HG03060 (cell line): ENCODE results near the gene PTPRR.
"Not testable (repeated sequence)": the region's sequence is repeated elsewhere in the genome, so short reads cannot be mapped to it uniquely, and the experiment has no call there.

Experiments
- ATAC-seq: cut with Tn5 transposase; IDR thresholded peaks from one replicate; pipeline ENCODE4 v1.9.1; 2021; ENCODE audit warnings: low read depth, moderate number of reproducible peaks; ENCODE audit not compliant: unreplicated experiment

Gene PTPRR

DNA sequence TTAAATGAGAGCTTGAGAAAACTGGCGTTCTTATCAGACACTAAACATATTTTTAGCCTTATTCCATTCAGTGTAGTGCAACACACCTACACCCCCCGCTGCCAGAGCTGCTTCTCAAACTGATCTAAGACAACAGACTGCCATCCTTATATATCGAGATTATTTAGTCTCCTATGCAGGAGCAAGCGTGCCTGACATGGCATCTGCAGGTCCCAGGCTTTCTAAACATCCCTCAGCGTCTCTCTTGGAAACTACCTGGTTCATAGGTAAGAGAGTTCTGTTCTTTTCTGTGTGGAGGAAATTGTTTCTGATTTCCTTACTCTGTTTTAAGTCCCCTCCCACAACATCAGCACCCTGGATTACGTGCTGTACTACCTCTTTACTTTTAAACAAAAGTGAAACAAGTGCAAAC, 166.2 kb downstream of the PTPRR start:
- ATAC-seq, result no peak

DNA sequence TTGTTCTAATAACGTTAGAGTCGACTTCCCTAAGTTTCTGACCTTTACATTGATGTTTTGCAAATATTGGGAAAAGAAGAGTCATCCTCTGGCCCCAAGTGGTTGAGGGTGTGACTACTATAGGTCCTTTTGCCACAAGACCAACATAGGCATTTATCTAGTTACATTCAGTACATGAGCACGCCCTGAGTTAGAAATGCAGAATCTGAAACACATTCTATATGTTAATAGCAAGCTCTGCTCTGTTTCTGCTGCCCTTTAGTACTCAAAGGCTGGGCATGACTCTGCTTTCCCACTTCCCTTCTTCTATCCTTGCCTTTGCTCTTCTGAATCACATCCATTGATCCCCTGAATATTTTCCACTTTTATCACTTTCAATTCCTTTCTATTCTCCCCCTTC, 168.2 kb downstream of the PTPRR start:
- no peak for ATAC-seq

DNA sequence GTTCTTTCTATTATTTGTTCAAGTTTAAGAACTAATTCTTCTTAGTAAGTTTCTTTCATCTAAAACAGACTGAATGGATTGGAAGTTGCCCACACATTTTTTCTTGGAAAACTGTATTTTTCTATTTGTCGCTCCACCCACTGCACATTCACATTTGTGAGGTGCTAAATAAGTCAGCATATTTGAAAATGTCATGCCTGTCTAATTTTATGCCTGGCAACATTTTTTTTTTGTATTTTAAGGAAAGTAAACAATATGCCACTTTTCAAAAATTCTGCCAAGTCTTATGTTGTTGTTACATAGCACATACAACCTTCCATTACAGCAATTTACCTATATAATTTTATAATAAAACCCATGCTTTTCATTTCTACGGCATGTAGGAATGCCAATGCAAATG, 170.6 kb downstream of the PTPRR start:
- no peak for ATAC-seq

DNA sequence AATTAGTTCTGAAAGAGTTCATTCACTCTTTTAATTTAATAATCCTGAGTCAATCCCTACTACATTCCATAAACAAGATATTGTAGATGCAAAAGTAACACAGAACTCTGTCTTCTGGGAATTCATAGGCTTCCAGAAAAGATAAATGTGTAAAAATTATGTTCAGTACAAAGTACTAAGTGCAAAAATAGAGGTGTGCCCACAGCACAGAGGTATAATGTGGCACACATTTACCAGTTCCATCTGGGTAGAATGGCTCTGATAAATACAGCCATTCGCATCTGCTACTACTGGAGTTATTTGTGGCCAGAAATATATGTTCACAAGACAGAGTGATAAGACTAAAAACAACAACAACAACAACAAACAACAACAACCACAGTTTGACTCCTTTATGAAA, 171.7 kb downstream of the PTPRR start:
- no peak for ATAC-seq

DNA sequence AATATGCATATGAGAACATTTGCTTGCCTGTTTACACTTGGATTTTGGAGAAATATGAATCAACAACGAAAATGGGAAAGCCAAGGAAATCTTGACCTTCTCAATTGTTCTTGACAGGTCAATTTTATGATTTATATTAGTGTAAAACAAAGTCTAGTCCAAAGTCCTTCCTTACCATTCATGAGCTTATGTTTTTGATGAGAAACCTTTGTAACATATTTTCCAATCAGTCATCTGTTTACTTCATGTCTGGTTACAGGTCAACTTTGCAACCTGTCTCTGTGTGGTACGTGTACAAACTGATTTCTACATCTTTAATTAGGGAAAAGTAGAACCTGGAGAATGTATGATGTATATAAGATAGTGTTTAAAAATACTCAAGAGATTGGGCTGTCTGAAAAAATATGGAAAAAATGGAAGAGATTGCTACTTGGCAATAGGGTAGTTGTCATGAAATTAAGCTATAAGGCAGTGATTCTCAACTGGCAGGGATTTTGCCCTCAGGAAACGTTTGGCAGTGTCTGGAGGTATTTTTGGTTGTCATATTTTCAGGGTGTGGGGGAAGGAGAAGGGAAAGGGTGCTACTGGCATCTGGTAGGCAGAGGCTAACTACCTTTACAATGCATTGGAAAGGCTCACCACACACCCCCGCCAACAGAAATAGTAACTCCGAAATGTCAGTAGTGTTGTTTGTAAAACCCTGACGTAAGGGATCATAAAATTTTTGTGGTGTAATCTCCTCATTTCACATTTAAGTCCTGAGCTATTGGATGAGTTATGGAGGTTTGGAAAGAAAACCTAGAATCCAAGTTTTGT, 172.9 kb downstream of the PTPRR start:
- ATAC-seq, result no peak

DNA sequence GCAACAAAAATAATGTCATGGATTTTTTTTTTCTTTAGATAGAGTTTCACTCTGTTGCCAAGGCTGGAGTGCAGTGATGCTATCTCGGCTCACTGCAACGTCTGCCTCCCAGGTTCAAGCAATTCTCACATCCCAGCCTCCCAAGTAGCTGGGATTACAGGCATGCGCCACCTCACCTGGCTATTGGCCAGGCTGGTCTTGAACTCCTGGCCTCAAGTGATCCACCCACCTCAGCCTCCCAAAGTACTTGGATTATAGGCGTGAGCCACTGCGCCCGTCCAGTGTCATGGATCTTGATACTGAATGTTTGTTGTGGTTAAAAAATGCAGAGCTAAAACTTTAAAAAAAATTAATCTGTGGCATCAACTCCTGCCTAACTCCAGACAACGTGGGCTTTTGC, 175.5 kb downstream of the PTPRR start:
- ATAC-seq, result no peak

DNA sequence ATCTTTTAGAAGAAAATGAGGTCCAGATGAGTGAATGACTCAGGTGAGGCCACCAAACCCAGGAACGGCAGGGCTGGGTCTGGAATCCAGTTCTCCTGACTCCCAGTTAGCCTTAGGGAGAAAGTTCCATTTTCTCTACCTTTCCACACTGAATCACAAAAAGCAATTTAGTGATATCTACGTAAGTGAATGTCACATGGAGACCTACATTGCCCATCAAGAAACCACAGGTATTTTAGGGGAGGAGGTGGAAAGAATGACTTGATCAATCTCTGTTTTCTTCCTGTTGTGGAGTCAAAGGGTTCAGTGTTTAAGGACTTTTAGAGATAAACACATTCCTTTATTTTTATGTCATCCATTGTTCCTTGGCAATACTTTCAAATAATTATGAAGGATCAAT, 176.4 kb downstream of the PTPRR start:
- ATAC-seq, result no peak

DNA sequence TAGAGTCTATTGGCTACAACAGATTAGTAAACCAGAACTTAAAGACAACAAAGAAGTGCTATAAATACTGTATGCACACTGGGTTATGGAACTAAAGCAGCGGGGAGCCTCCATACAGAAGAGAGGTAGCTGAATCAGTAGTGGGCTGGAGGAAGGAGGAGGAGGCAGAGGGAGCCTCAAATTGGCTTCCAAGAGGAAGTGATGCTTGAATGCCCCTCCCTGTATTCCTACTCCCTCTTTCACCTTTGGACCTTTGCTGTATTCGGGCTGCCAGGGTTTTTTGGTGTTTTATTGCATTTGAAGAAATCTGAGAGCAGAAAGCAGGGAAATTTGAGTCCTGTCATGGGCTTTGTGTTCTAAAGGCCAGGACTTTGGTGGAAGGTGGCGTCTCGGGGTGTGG, 179.3 kb downstream of the PTPRR start:
- ATAC-seq, result no peak

DNA sequence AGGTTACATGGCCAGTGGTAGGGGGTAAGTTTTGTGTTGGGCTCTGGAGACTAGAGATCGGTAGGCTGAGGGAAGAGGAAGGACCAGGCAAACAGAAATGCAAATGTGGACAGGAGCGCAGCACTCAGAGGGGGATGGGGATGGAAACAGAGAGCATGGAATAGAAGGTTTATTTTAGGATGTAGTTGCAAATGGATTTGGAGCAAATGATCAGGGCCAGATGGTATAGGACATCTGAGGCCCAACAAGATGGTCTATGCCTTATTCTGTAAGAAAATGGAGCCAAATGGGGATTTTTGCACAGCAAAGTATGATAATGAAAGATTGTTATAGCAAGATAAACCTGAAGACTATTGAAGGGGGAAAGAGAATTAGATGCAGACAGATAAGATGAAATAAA, 180.8 kb downstream of the PTPRR start:
- ATAC-seq, result no peak

DNA sequence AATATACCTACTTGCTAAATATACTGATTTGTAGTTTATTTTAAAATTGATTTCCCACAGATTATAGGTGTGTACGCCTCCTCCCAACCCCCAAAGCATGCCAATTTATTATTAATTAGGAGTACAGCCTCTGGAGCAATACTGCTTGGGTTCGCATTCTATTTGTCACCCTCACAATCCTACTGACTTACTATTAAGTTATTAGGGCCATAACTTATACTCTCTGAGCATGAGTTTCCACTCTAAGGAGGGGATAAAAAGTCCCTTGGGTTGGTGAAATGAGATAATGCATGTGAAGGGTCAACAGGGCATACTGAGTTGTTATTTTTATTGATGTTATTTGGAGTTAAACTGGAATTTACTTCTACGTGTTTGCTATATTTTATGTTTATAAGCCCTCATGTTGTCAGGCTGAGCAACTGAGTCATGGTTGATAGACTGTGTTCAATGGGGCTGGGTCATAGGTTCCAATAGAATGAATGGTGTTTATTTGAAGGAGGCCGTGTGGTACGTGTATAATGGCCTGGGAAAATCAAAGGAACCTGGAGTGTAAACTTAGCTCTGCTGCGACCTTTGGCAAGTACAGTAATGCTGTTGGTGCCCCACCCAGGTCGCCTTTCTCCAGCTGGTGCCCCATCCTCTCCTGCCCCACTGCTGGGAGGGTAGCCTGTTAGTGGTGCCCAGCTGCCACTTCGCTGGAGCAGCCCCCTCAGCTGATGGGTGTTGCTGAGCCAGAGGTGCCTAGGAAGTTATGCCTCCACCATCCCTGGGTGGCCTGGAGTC, 184.0 kb downstream of the PTPRR start:
- ATAC-seq, result no peak

DNA sequence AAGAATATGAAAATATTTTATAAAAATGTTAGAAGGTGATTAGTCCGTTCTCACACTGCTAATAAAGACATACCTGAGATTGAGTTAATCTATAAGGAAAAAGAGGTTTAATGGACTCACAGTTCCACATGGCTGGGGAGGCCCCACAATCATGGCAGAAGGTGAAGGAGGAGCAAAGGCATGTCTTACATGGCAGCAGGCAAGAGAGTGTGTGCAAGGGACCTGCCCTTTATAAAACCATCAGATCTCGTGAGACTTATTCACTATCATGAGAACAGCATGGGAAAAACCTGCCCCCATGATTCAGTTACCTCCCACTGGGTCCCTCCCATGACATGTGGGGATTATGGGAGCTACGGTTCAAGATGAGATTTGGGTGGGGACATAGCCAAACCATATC, 185.3 kb downstream of the PTPRR start:
- not testable (repeated sequence) for ATAC-seq

DNA sequence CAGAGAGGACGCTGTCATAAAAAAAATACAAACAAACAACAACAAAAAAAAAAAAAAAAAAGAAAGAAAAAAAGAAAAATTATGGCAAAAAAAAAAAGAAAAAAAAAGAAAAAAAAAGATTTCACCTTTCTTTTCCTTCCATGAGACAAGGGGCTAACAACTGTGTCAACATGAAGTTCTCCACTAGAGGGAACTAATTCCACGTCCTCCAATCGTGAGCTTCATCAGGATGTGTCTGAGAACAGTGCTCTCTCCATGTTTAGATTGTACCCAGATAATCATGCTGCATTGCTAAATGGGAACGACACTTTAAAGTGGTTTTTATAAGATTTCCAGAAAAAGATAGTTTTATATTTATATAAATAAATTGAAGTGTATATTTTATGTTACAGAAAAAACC, 187.2 kb downstream of the PTPRR start:
- ATAC-seq, result peak; percentile 89

DNA sequence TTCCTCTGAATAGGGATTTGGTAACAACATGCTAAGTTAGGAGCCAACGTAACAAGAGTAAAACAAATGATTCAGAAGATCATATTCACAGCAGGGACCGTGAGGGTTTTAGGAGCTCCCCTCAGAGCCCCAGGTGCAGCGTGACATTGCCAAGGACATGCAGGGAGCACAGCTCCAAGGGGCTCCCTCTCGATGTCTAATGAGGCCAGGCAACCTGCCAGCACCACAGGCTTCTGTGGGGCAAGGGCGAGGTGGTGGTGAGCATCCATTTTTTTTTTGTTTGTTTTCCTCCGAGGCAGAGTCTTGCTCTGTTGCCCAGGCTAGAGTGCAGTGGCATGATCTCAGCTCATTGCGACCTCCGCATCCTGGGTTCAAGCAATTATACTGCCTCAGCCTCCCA, 188.3 kb downstream of the PTPRR start:
- no peak for ATAC-seq

DNA sequence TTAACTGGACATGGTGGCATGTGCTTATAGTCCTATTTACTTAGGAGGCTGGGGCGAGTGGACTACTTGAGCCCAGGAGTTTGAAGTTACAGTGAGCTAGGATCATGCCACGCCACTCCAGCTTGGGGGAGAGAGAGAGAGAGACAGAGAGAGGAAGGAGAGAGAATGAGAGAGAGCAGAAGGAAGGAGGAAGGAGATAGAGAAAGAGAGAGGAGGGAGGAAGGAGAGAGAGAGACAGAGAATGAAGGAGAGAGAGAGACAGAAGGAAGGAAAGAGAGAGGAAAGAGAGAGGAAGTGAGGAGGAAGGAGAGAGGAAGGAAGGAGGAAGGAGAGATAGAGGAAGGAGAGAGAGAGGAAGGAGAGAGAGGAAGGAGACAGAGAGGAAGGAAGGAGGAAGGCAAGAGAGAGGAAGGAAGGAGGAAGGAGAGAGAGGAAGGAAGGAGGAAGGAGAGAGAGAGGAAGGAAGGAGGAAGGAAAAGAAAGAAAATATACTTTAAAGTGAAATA, 189.8 kb downstream of the PTPRR start:
- no peak for ATAC-seq

DNA sequence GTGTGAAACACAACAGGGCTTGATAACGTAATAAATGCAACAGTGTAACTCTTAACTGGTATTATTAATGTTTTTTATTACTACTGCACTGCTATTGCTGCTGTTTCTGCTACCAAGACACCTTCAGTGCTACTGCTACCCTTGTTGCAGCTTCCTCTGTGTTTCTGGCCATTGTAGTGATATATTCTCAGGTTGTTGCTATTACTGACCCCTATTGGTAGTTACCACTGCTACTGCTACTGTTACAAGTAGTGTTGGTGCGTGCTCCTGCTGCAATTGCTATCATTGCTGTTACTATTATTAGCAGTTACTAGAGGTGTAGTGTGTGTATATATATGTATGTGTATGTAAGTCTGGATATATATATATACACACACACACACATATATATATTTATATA, 196.1 kb downstream of the PTPRR start:
- ATAC-seq, result no peak

DNA sequence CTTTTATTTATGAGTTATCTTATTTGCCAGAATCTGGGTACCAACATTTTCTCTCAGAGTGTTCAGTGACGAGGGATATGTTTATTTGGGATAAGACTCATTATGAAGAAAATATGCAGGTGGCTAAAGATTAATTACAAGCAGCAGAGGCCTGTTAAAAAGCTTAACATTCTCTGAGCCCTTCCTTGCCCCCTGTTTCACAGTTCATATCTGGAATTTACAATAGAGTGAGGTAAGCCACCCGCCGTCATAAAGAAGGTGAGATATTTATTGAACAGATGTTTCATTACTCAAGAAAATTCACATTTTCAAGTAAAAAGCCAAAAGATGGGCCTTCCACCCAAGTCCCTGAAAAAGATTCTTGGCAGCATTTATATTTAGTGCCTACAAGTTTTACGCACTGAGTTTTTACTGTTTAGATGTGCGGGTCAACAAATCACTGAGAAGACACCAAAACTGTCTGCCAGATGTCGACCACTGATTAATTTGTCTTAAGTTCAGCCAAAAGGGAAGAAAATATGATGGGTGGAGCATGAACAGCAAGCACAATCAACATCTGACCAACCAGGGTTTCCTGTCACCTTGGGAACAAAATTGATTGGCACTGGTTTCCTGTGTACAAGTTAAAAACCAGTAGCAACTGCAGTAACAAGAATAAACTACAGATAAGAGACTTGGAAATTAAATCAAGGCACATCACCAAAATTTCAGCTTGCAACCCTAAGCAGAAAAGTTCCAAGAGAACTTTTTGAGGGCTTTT, 197.8 kb downstream of the PTPRR start:
- no peak for ATAC-seq

DNA sequence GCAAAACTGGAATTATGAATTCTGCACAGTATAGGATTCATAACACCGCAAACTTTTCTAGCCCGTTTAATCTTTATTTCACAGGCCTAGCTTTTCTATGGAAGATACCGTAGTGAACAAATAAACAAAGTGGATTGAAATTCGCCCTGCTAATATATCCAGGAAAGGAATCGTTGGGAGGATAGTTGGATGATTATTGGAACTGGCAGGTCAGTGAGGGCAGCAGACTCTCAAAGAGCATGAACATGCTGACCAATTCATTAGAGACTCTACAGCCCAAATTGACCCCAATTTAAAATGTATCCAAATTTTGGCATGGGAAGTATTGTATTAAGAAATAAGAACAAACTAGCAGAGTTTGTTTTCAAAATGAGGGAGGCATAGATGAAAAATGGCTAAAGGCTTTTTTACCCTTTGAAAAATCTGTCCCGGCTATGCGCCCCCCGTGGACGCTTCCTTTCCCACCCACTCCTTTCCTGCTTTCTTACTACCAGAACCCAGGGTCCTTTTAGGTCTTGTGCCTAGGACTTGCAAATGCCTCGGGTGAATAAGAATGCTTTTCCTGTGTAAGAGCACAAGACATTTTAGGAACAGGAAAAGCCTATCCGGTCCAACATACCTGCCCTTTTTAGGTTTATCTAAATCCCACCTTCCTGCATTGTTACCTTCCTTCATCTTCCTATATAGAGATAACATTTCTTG, 198.7 kb downstream of the PTPRR start:
- ATAC-seq, result no peak

DNA sequence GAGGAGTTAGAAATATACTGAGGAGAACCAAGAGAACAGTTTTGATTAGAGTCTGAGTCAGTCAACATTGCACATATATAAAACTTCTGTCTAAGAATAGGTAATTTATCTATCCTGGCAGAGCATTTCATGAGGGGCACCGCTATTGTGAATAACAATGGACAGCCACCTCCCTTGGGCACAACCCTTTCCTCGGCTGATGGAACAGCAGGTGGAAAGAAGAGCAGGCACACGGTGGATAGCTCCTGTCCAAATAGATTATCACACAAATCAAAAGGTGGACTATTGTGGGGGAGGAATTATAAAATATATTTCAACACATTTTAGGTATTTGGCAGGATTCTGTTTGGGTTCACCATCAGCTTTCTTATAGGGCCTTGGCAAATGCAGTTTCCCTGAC, 199.3 kb downstream of the PTPRR start:
- no peak for ATAC-seq

DNA sequence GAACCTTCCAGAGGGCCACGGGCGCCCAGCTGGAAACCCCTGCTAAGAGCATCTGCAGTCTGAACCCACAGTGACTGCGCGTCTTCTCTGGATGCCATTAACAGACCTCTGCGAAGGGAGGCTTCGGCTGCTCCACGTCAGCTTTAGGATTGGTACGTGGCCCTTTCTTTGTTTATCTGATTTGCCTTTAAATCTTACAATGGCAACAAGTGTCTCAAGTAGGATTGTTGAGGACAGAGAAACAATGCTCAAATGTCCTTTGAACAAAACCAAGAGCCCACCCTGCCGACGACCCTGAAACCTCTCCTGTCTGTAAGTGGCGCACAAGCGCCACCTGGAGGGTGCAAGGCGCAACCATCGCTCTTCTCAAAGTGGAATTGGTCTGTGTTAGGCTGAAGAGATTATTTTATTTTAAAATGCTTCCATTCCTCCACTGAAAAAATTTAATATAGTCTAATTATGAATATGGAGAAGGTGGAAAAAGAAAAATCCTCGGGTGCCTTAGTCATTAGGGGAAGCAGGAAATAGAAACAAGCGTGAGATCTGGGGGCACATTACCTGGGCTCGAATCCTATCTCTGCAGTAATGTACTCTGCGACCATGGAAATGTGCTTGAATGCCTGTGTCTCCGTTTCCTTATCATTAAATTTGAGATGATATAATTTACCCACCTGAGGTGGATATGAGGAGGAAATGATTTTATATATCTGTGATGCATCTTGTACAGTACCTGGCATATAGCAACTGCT, 200.7 kb downstream of the PTPRR start:
- ATAC-seq, result no peak

DNA sequence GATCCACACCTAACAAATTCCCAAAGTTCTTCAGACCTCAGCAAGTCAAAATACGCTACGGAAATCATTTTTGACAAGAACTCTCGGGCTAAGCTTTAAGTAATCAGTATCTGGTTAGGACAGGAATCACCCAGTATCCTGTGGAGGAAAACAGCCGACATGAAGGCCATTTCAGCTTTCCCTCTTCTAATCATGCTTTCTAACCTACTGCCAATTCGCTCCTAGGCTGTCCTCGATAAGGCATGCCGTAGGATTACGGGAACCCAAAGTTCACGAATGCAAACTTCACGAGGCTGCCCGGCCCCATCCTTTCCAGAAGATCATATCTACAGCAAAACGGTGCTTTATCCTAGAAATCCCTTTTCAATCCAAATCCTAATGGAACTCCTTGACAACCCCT, 201.5 kb downstream of the PTPRR start:
- ATAC-seq, result no peak
